Measurements from ENCODE around the gene CEP170. TPM values are rescaled to one million over a fixed set of nuclear protein-coding genes. Genes with fewer than 3 reads are reported as not detected.
"Not testable (repeated sequence)": the region's sequence is repeated elsewhere in the genome, so short reads cannot be mapped to it uniquely, and the experiment has no call there.

Gene CEP170
- total RNA-seq, 2 donors from 2014 or later = 59.8 to 74.3 TPM

GRCh38 chr1:243183176-243183575, 71.9 kb downstream of the CEP170 start:
- not testable (repeated sequence) for H3K36me3 ChIP-seq; DNase-seq (ENCODE audit: low spot score); H3K4me1 ChIP-seq (ENCODE audit: control insufficient read depth in 1 of 2, low read depth in 2 of 2); ATAC-seq (ENCODE audit: insufficient number of reproducible peaks, low FRiP score, low read depth); H3K27ac ChIP-seq; H3K4me3 ChIP-seq; H3K27me3 ChIP-seq (replicated peaks; ENCODE audit: insufficient read depth); H3K9me3 ChIP-seq

DNA sequence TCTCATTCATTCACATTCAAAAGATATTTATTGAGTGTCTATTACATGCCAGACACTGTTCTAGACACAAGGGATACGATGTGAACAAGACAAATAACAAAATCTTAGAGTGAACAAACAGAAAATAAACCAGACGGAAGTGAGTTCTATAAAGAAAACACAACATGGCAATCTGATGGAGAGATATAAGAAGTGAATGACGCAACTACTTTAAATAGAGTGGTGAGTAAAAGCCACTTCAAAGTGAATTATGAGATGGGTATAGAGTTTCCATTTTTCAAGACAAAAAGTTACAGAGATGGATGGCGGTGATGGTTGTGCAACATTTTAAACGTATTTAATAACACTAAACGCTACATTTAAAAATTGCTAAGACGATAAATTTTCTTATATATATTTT, 75.4 kb downstream of the CEP170 start:
- DNase-seq (ENCODE audit: low spot score) = no peak
- no peaks in the 10 kb centered on the region for H3K4me1 ChIP-seq (ENCODE audit: control insufficient read depth in 1 of 2, low read depth in 2 of 2)
- H3K27ac ChIP-seq = no peak overlapping the region
- no peaks in the 10 kb centered on the region for H3K9me3 ChIP-seq
- ATAC-seq (ENCODE audit: insufficient number of reproducible peaks, low FRiP score, low read depth) = no peak
- no peaks in the 10 kb centered on the region for H3K36me3 ChIP-seq
- H3K27me3 ChIP-seq (replicated peaks; ENCODE audit: insufficient read depth) = no peaks in the 10 kb centered on the region
- H3K4me3 ChIP-seq = no peak overlapping the region
- TF ChIP-seq, protein P1, sequence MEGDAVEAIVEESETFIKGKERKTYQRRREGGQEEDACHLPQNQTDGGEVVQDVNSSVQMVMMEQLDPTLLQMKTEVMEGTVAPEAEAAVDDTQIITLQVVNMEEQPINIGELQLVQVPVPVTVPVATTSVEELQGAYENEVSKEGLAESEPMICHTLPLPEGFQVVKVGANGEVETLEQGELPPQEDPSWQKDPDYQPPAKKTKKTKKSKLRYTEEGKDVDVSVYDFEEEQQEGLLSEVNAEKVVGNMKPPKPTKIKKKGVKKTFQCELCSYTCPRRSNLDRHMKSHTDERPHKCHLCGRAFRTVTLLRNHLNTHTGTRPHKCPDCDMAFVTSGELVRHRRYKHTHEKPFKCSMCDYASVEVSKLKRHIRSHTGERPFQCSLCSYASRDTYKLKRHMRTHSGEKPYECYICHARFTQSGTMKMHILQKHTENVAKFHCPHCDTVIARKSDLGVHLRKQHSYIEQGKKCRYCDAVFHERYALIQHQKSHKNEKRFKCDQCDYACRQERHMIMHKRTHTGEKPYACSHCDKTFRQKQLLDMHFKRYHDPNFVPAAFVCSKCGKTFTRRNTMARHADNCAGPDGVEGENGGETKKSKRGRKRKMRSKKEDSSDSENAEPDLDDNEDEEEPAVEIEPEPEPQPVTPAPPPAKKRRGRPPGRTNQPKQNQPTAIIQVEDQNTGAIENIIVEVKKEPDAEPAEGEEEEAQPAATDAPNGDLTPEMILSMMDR (IDR thresholded peaks at IDR 0.05) = no peak

DNA sequence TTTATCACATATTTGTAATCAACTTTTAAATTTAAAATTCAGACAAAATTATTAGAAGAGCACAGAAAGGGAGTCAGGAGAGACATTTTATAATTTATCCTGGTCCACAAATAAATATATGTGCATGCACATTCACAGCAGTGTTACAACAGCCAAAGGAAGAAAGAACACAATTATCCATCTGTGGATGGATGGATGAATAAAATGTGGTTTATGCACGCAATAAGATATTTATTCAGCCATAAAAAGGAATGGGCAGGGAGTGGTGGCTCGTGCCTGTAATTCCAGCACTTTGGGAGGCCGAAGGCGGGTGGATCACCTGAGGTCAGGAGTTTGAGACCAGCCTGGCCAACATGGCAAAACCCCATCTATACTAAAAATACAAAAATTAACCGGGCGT, 77.3 kb downstream of the CEP170 start:
- not testable (repeated sequence) for H3K27me3 ChIP-seq (replicated peaks; ENCODE audit: insufficient read depth); H3K4me1 ChIP-seq (ENCODE audit: control insufficient read depth in 1 of 2, low read depth in 2 of 2); H3K36me3 ChIP-seq; H3K9me3 ChIP-seq; H3K27ac ChIP-seq; DNase-seq (ENCODE audit: low spot score); H3K4me3 ChIP-seq; ATAC-seq (ENCODE audit: insufficient number of reproducible peaks, low FRiP score, low read depth)

DNA sequence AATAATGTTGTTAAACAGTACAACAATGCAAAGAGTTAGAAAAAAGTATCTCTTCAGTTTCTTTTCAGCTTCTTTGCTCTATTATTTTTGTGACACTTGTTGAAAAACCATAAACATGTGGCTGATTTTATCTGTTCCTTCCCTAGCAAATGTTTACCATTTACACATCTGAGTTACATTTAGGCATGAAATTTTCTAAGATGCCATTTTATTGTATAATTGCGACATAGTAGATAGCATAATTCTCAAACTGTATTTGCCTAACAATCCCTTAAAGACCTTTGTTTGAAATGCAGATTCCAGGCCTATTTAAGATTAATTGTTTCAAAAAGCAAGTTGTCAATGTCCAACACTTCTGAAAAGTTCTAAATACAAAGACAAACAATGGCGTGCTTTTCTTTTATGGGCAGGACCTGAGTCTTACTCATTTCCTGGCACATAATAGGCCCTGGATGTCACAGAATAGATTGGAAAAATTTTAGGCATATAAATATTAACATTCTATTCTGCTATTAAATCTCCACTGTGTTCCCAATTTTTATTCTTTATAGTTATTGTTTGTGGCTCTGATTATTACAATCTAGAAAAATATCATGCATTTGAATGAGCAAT, 81.2 kb downstream of the CEP170 start:
- H3K36me3 ChIP-seq = not testable (repeated sequence)

DNA sequence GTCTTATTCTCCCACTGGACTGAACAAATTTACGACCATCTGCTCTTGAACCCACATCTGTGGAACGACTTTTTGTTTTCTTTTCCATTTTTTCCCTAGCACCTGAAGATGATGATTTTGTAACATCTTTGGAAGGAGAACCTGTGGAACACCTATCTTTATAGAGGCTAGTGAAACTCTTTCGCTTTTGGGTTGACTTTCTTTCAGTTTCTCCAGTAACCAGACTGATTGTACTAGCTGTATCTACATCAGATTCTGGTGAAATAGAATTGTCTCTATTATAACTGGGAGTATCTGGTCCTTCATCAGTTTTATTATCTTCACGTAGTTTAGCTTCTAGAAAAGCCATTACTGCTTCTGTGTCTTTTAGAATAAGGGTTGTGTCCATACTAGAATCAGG, 90.2 kb downstream of the CEP170 start:
- not testable (repeated sequence) for H3K27ac ChIP-seq; H3K9me3 ChIP-seq; H3K27me3 ChIP-seq (replicated peaks; ENCODE audit: insufficient read depth); H3K4me3 ChIP-seq; ATAC-seq (ENCODE audit: insufficient number of reproducible peaks, low FRiP score, low read depth); H3K36me3 ChIP-seq; H3K4me1 ChIP-seq (ENCODE audit: control insufficient read depth in 1 of 2, low read depth in 2 of 2); DNase-seq (ENCODE audit: low spot score)

More for the DNA sequence above, 81.2 kb downstream of the CEP170 start:
- not testable (repeated sequence) for H3K4me1 ChIP-seq (ENCODE audit: control insufficient read depth in 1 of 2, low read depth in 2 of 2); H3K27me3 ChIP-seq (replicated peaks; ENCODE audit: insufficient read depth); H3K9me3 ChIP-seq; ATAC-seq (ENCODE audit: insufficient number of reproducible peaks, low FRiP score, low read depth); H3K27ac ChIP-seq; H3K4me3 ChIP-seq; DNase-seq (ENCODE audit: low spot score)

DNA sequence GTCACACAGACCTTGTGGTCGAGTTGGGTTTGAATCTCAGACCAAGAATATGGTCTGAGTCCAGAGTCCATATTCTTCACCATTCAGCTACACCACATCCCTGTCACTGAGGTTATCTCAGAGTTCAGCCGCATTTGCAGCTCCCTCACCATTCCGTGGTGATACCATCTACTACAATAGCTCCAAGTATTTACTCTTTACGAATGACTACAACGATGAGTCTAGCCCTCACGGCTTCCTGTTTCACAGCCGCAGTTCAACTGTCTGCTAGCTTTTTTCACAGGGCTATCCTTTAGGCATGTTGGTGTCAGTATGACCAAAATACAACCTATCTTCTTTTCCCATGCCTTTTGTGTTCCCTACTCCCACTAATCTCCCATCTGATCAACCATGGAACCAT, 104.2 kb downstream of the CEP170 start:
- ATAC-seq (ENCODE audit: insufficient number of reproducible peaks, low FRiP score, low read depth); DNase-seq (ENCODE audit: low spot score): not testable (repeated sequence)

DNA sequence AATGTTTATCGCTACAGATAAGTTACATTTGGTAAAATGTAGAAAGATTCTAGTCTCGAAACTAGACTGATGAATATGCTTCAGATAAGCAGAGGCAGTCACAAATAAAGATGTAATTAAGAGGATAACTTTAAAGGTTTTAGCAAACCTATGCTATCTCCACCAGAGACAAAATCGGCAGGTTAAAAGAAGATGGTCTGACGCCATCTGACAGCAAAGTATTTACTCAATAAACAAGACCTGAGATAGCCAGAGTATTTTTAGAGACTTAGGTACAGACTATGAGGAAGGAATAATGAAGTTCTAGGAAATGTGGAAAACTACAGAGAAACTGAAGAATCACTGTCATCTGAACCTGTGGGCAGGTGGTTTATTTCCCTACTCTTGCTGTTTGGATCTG, 106.0 kb downstream of the CEP170 start:
- H3K4me1 ChIP-seq (ENCODE audit: control insufficient read depth in 1 of 2, low read depth in 2 of 2); H3K27me3 ChIP-seq (replicated peaks; ENCODE audit: insufficient read depth); H3K9me3 ChIP-seq; H3K27ac ChIP-seq; ATAC-seq (ENCODE audit: insufficient number of reproducible peaks, low FRiP score, low read depth); H3K4me3 ChIP-seq; DNase-seq (ENCODE audit: low spot score); H3K36me3 ChIP-seq: not testable (repeated sequence)

More for the DNA sequence above, 104.2 kb downstream of the CEP170 start:
- H3K4me3 ChIP-seq; H3K36me3 ChIP-seq; H3K27me3 ChIP-seq (replicated peaks; ENCODE audit: insufficient read depth); H3K9me3 ChIP-seq; H3K4me1 ChIP-seq (ENCODE audit: control insufficient read depth in 1 of 2, low read depth in 2 of 2); H3K27ac ChIP-seq: not testable (repeated sequence)

DNA sequence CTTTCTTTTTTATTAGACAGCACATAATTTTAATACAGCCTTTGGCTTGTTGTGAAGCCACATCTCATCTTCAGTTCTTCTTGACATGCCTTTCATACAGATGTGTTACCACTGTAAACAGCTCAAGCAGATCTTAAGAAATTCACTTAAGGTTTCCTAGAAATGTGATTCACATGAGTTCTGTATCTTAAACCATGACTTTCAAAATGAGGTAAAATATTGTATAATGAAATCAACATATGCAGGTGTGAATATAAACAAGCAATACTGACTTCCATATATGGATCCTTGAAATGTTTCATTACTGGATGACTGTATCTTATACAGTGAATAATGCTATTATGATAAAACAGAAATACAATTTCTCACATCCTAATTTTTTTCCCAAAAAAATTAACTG, 107.7 kb downstream of the CEP170 start:
- not testable (repeated sequence) for H3K9me3 ChIP-seq; ATAC-seq (ENCODE audit: insufficient number of reproducible peaks, low FRiP score, low read depth); H3K4me1 ChIP-seq (ENCODE audit: control insufficient read depth in 1 of 2, low read depth in 2 of 2); H3K4me3 ChIP-seq; H3K36me3 ChIP-seq; H3K27me3 ChIP-seq (replicated peaks; ENCODE audit: insufficient read depth); DNase-seq (ENCODE audit: low spot score); H3K27ac ChIP-seq

- H3K36me3 ChIP-seq; ATAC-seq (ENCODE audit: insufficient number of reproducible peaks, low FRiP score, low read depth); H3K27me3 ChIP-seq (replicated peaks; ENCODE audit: insufficient read depth); DNase-seq (ENCODE audit: low spot score); H3K4me3 ChIP-seq; H3K27ac ChIP-seq; H3K4me1 ChIP-seq (ENCODE audit: control insufficient read depth in 1 of 2, low read depth in 2 of 2); H3K9me3 ChIP-seq: not testable (repeated sequence)
These were observed 114.6 kb downstream of the CEP170 start for GRCh38 chr1:243140498-243140897.

GRCh38 chr1:243122876-243123409, 132.1 kb downstream of the CEP170 start:
- not testable (repeated sequence) for H3K27me3 ChIP-seq (replicated peaks; ENCODE audit: insufficient read depth); H3K36me3 ChIP-seq; DNase-seq (ENCODE audit: low spot score); H3K27ac ChIP-seq; ATAC-seq (ENCODE audit: insufficient number of reproducible peaks, low FRiP score, low read depth); H3K4me1 ChIP-seq (ENCODE audit: control insufficient read depth in 1 of 2, low read depth in 2 of 2); H3K4me3 ChIP-seq; H3K9me3 ChIP-seq

DNA sequence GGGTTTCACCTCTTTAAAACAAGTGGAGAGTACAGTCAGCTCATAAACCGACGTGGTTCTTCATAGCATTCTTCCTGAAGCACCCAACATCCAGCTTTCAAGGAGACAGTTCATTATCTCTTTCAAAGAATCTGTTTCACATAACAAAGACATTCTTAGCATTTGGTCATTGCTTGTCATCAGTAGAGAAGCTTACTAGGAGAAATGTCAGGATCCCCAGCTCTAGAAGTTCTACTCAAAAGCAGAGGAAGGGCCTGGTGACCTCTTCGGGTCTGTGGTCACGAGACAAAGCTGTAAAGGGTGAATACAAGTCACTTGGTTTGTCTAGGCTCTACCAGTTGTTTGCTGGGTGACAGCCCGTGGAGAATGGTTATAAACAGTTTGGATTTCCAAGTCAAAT, 133.1 kb downstream of the CEP170 start:
- H3K36me3 ChIP-seq; H3K9me3 ChIP-seq; H3K27ac ChIP-seq; H3K27me3 ChIP-seq (replicated peaks; ENCODE audit: insufficient read depth); DNase-seq (ENCODE audit: low spot score); H3K4me1 ChIP-seq (ENCODE audit: control insufficient read depth in 1 of 2, low read depth in 2 of 2); ATAC-seq (ENCODE audit: insufficient number of reproducible peaks, low FRiP score, low read depth); H3K4me3 ChIP-seq: not testable (repeated sequence)
